AG09319 (cell line): ENCODE measurements around the gene PGBD4.

Experiments
- DNase-seq: peaks from one replicate; pipeline ENCODE4 v3.0.0-alpha.2; 2010; ENCODE audit warnings: low read depth; ENCODE audit errors: extremely low read depth
- CTCF ChIP-seq: IDR thresholded peaks from 2 replicates; pipeline ENCODE4 v1.5.1; 2011; ENCODE audit warnings: low read depth, mild to moderate bottlenecking, inconsistent platforms, low read length, moderate library complexity

PGBD4 gene

GRCh38 chr15:34125945-34126344 is 24.1 kb downstream of the PGBD4 start:
- no peak for TF ChIP-seq CTCF
- DNase-seq: no peak

GRCh38 chr15:34126522-34126921 is 24.6 kb downstream of the PGBD4 start:
- no peak for DNase-seq
- no peak for TF ChIP-seq CTCF

GRCh38 chr15:34128898-34129297 is 27.0 kb downstream of the PGBD4 start:
- no peak for DNase-seq
- no peak for TF ChIP-seq CTCF

GRCh38 chr15:34132881-34133280 is 31.0 kb downstream of the PGBD4 start:
- TF ChIP-seq CTCF: no peak
- no peak for DNase-seq

- no peak for TF ChIP-seq CTCF
- no peak for DNase-seq
Measured at GRCh38 chr15:34133511-34133910, 31.6 kb downstream of the PGBD4 start.

GRCh38 chr15:34147371-34148140 is 45.7 kb downstream of the PGBD4 start:
- DNase-seq: no peak
- no peak for TF ChIP-seq CTCF

GRCh38 chr15:34154725-34155204 is 52.9 kb downstream of the PGBD4 start:
- no peak for TF ChIP-seq CTCF
- DNase-seq: no peak
